AG20443 (cell line): Measurements from ENCODE around the gene NTN4.
"Not testable (repeated sequence)": the region's sequence is repeated elsewhere in the genome, so short reads cannot be mapped to it uniquely, and the experiment has no call there.

Experiments
- DNase-seq: peaks from one replicate; pipeline ENCODE4 v3.0.0; 2012; ENCODE audit warnings: low spot score, mixed read lengths

NTN4 gene

GRCh38 chr12:95658386-95658785, 132.2 kb downstream of the NTN4 start:
- DNase-seq: no peak

GRCh38 chr12:95654665-95655064, 135.9 kb downstream of the NTN4 start:
- DNase-seq: not testable (repeated sequence)

GRCh38 chr12:95653771-95654546, 136.6 kb downstream of the NTN4 start:
- DNase-seq: peak; percentile 73

GRCh38 chr12:95651681-95652080, 138.9 kb downstream of the NTN4 start:
- DNase-seq: no peak

- DNase-seq: peak; percentile 58
Observed at GRCh38 chr12:95648990-95649791, 141.4 kb downstream of the NTN4 start.

- DNase-seq: peak; percentile 81
Observed at GRCh38 chr12:95646781-95647190, 143.8 kb downstream of the NTN4 start.

- no peak for DNase-seq
Observed at GRCh38 chr12:95643256-95643655, 147.3 kb downstream of the NTN4 start.

- DNase-seq: no peak
Observed at GRCh38 chr12:95642583-95642982, 148.0 kb downstream of the NTN4 start.

GRCh38 chr12:95641299-95641952, 149.1 kb downstream of the NTN4 start:
- no peak for DNase-seq

GRCh38 chr12:95640516-95640915, 150.0 kb downstream of the NTN4 start:
- no peak for DNase-seq

- DNase-seq: peak; percentile 41
Observed at GRCh38 chr12:95637471-95638155, 153.0 kb downstream of the NTN4 start.

- DNase-seq: no peak
Observed at GRCh38 chr12:95637010-95637409, 153.6 kb downstream of the NTN4 start.

GRCh38 chr12:95634622-95635621, 155.6 kb downstream of the NTN4 start:
- no peak for DNase-seq

GRCh38 chr12:95633732-95634465, 156.7 kb downstream of the NTN4 start:
- DNase-seq: peak; percentile 31

GRCh38 chr12:95633049-95633731, 157.4 kb downstream of the NTN4 start:
- DNase-seq: peak; percentile 71

- no peak for DNase-seq
Observed at GRCh38 chr12:95630496-95630895, 160.1 kb downstream of the NTN4 start.

GRCh38 chr12:95629392-95629791, 161.2 kb downstream of the NTN4 start:
- DNase-seq: no peak

GRCh38 chr12:95626854-95627253, 163.7 kb downstream of the NTN4 start:
- DNase-seq: no peak

GRCh38 chr12:95625012-95625411, 165.6 kb downstream of the NTN4 start:
- no peak for DNase-seq

- DNase-seq: peak; percentile 52
Observed at GRCh38 chr12:95624589-95624988, 166.0 kb downstream of the NTN4 start.
